Progenitor cell of endocrine pancreas (in vitro differentiated cells): ENCODE results near the gene COQ9. TPM values are rescaled to one million over a fixed set of nuclear protein-coding genes. Genes with fewer than 3 reads are reported as not detected.

ENCODE experiments used
- DNase-seq: peaks from one replicate; pipeline ENCODE4 v3.0.0; 2021; ENCODE audit warnings: low spot score; ENCODE audit not compliant: unreplicated experiment
- H3K27ac Mint-ChIP-seq: 2 replicates; pipeline ENCODE4 v1.8.0; 2021; ENCODE audit warnings: mild to moderate bottlenecking, moderate library complexity, mixed read lengths
- H3K27me3 Mint-ChIP-seq: 2 replicates; pipeline ENCODE4 v1.8.0; 2021; ENCODE audit warnings: mixed read lengths
- H3K36me3 Mint-ChIP-seq: 2 replicates; pipeline ENCODE4 v1.8.0; 2022; ENCODE audit warnings: mixed read lengths; ENCODE audit not compliant: insufficient read depth
- H3K4me1 Mint-ChIP-seq: 2 replicates; pipeline ENCODE4 v1.8.0; 2021; ENCODE audit warnings: low read depth, mixed read lengths
- H3K4me3 Mint-ChIP-seq: 2 replicates; pipeline ENCODE4 v1.8.0; 2021; ENCODE audit warnings: low read depth, mild to moderate bottlenecking, moderate library complexity, mixed read lengths
- H3K9me3 Mint-ChIP-seq: 2 replicates; pipeline ENCODE4 v1.8.0; 2021; ENCODE audit warnings: low read depth, mixed read lengths
- CTCF ChIP-seq: fragments of 200-600 bp; sonication (generic); IDR thresholded peaks from one replicate; pipeline ENCODE4 v1.5.0; 2021; ENCODE audit warnings: antibody characterized with exemption, mild to moderate bottlenecking; ENCODE audit not compliant: unreplicated experiment
- total RNA-seq: library from RNA; stranded (reverse); gene quantifications from 2 replicates; pipeline ENCODE4 v1.2.1, GENCODE V29; 2021

Gene COQ9
- total RNA-seq, 1 donor from 2014 or later, result 70.2 TPM

DNA sequence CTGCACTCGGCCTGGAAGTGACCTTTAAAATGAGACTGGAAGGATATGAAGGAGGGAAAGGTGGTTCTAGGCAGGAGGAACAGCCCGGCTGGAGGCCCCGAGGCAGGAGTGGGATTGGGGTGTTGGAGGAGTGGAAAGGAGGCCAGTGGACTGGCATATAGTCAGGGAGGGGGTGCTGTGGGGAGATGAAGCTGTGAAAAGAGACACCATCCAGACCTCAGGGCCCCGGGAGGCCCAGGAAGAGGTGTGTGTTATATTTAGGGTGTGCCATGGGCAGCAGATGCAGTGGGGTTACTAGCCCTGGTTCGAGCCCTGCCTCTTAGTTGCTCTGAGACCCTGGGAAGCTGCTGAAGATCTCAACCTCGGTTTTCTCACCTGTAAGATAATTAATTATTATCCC, 57.9 kb downstream of the COQ9 start:
- Mint-ChIP-seq H3K4me1 (peaks cover 35% of the 10 kb centered on the region), H3K27ac (no peak overlapping the region), H3K4me3 (no peak overlapping the region), H3K27me3 (peaks cover 30% of the 10 kb centered on the region), H3K9me3 (no peaks in the 10 kb centered on the region), H3K36me3 (no peaks in the 10 kb centered on the region)
- TF ChIP-seq CTCF, result no peak
- DNase-seq, result no peak

DNA sequence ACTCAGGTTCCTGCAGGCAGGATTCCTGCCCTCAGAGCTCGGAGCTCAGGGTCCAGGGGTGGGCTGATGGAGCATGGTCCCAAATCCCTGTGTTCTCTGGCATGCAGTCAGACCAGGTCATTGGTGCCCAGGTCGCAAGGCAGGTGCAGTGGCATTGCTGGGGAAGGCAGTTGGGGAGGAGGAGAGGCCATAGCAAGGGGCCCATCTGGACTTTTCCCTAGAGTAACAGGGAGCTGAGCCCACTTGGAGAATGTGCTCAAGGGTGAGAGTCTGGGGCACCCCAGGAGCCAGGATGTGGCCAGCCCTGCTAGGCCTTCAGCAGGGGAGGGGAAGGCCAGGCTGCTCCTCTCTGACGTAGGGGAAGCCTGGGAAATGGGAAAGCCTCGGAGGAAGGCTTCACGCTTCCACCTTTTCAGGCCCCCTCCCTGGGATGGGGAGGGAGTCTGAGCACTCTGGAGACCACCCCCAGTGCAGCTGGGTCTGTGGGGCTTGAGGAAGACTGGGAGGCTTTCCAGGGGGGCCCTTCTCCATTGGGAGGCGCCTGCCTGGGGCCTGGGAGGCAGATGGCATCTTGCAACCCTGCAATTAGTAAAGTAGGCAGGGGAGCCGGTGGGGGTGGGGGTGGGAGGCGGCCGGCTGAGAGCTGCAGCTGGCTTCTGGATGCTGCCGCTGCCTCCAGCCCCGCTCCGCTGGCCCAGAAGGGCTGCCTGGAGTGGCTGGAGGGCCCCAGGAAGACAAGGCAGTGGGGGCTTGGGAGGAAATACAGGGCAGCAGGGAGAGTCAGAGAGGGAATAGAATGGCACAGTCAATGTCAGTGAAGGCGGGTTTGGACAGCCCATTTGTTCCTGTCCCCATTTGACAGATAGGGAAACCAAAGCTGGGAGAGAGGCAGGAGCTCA, 60.1 kb downstream of the COQ9 start:
- Mint-ChIP-seq H3K27me3 (peaks cover 21% of the 10 kb centered on the region), H3K4me1 (peaks cover 24% of the 10 kb centered on the region), H3K27ac (no peak overlapping the region), H3K36me3 (peaks cover 2% of the 10 kb centered on the region), H3K4me3 (no peak overlapping the region), H3K9me3 (no peaks in the 10 kb centered on the region)
- no peak for TF ChIP-seq CTCF
- DNase-seq, result no peak

GRCh38 chr16:57508035-57508425, 60.8 kb downstream of the COQ9 start:
- H3K27me3 Mint-ChIP-seq, result peaks cover 21% of the 10 kb centered on the region
- TF ChIP-seq CTCF, result no peak
- H3K27ac Mint-ChIP-seq, result no peak overlapping the region

GRCh38 chr16:57509231-57509923, 62.1 kb downstream of the COQ9 start:
- H3K36me3 Mint-ChIP-seq, result peaks cover 8% of the 10 kb centered on the region
- H3K27me3 Mint-ChIP-seq, result peaks cover 17% of the 10 kb centered on the region
- peak overlapping the region; percentile 79 for H3K27ac Mint-ChIP-seq
- no peak overlapping the region for H3K4me3 Mint-ChIP-seq
- no peak for DNase-seq
- peaks cover 14% of the 10 kb centered on the region for H3K4me1 Mint-ChIP-seq
- no peak for TF ChIP-seq CTCF
- no peaks in the 10 kb centered on the region for H3K9me3 Mint-ChIP-seq

More at GRCh38 chr16:57508035-57508425, 60.8 kb downstream of the COQ9 start:
- Mint-ChIP-seq H3K4me3 (no peak overlapping the region), H3K9me3 (no peaks in the 10 kb centered on the region), H3K4me1 (peaks cover 19% of the 10 kb centered on the region), H3K36me3 (peaks cover 2% of the 10 kb centered on the region)
- no peak for DNase-seq

- H3K4me3 Mint-ChIP-seq, result no peak overlapping the region
- H3K27ac Mint-ChIP-seq, result peak overlapping the region; percentile 79
- TF ChIP-seq CTCF, result no peak
- peaks cover 8% of the 10 kb centered on the region for H3K36me3 Mint-ChIP-seq
- no peaks in the 10 kb centered on the region for H3K9me3 Mint-ChIP-seq
- DNase-seq, result no peak
- peaks cover 14% of the 10 kb centered on the region for H3K4me1 Mint-ChIP-seq
- peaks cover 11% of the 10 kb centered on the region for H3K27me3 Mint-ChIP-seq
Measured at GRCh38 chr16:57510016-57510871, 63.0 kb downstream of the COQ9 start.
